GM23248 (cell line): ENCODE results near the gene CCDC74A. TPM values are rescaled to one million over a fixed set of nuclear protein-coding genes. Genes with fewer than 3 reads are reported as not detected.
"Not testable (repeated sequence)": the region's sequence is repeated elsewhere in the genome, so short reads cannot be mapped to it uniquely, and the experiment has no call there.

Experiments
- DNase-seq: peaks from one replicate; pipeline ENCODE4 v3.0.0-alpha.2; 2015
- H2AFZ ChIP-seq: fragments of 200-600 bp; sonication (generic); 2 replicates; pipeline ENCODE4 v1.6.1; 2016; ENCODE audit warnings: antibody characterized with exemption
- H3F3A ChIP-seq: fragments of 200-600 bp; sonication (generic); 2 replicates; pipeline ENCODE4 v1.6.1; 2016; ENCODE audit warnings: mild to moderate bottlenecking, antibody characterized with exemption, mixed run types; ENCODE audit not compliant: insufficient read depth
- H3K27ac ChIP-seq: fragments of 200-600 bp; sonication (generic); 2 replicates; pipeline ENCODE4 v1.5.1; 2016; ENCODE audit warnings: mild to moderate bottlenecking
- H3K27me3 ChIP-seq: fragments of 200-600 bp; sonication (generic); replicated peaks from 2 replicates; pipeline ENCODE4 v1.6.1; 2016; ENCODE audit warnings: mild to moderate bottlenecking; ENCODE audit not compliant: insufficient read depth
- H3K36me3 ChIP-seq: fragments of 200-600 bp; sonication (generic); 2 replicates; pipeline ENCODE4 v1.6.1; 2016; ENCODE audit warnings: low read depth, mild to moderate bottlenecking
- H3K4me1 ChIP-seq: fragments of 200-600 bp; sonication (generic); 2 replicates; pipeline ENCODE4 v1.6.1; 2016; ENCODE audit warnings: mild to moderate bottlenecking; ENCODE audit not compliant: insufficient read depth
- H3K4me2 ChIP-seq: fragments of 200-600 bp; sonication (generic); one replicate; pipeline ENCODE4 v1.6.1; 2016; ENCODE audit warnings: mild to moderate bottlenecking; ENCODE audit not compliant: unreplicated experiment
- H3K4me3 ChIP-seq: fragments of 200-600 bp; sonication (generic); 2 replicates; pipeline ENCODE4 v1.5.1; 2016; ENCODE audit warnings: mild to moderate bottlenecking
- H3K79me2 ChIP-seq: fragments of 200-600 bp; sonication (generic); 2 replicates; pipeline ENCODE4 v1.6.1; 2016; ENCODE audit warnings: mild to moderate bottlenecking; ENCODE audit not compliant: insufficient read depth
- H3K9ac ChIP-seq: fragments of 200-600 bp; sonication (generic); 2 replicates; pipeline ENCODE4 v1.6.1; 2016; ENCODE audit warnings: mild to moderate bottlenecking
- H3K9me2 ChIP-seq: fragments of 200-600 bp; sonication (generic); 2 replicates; pipeline ENCODE4 v1.6.1; 2016; ENCODE audit warnings: mixed run types, mild to moderate bottlenecking, moderate library complexity; ENCODE audit not compliant: insufficient read depth
- H3K9me3 ChIP-seq: fragments of 200-600 bp; sonication (generic); one replicate; pipeline ENCODE4 v1.6.1; 2017; ENCODE audit warnings: low read depth
- H4K20me1 ChIP-seq: fragments of 200-600 bp; sonication (generic); 2 replicates; pipeline ENCODE4 v1.6.0; 2016; ENCODE audit not compliant: insufficient read depth
- EZH2 ChIP-seq: fragments of 200-600 bp; sonication (generic); IDR thresholded peaks from 2 replicates; pipeline ENCODE4 v1.6.1; 2018; ENCODE audit warnings: antibody characterized with exemption, mild to moderate bottlenecking; ENCODE audit not compliant: insufficient read depth, poor library complexity, severe bottlenecking
- EZH2phosphoT487 ChIP-seq: fragments of 200-600 bp; sonication (generic); IDR thresholded peaks from 2 replicates; pipeline ENCODE4 v1.6.1; 2018; ENCODE audit warnings: antibody characterized with exemption, moderate library complexity, mild to moderate bottlenecking, low read depth; ENCODE audit not compliant: insufficient read depth
- WGBS, 2 experiments: methylation state at CpG; one replicate each; pipeline ENCODE4 v1.1.6; 2015 to 2017; ENCODE audit warnings: low lambda C conversion rate in 2 of 2, low coverage in 1 of 2; ENCODE audit errors: missing lambda C conversion rate in 2 of 2; 5-methylcytosine and 5-hydroxymethylcytosine counted together
- in situ Hi-C: fragments of 300-500 bp; cut with MboI; formaldehyde crosslinking; loops from 2 replicates; pipeline ENCODE4 v1.15.0; 2020
- polyA plus RNA-seq: library from polyadenylated mRNA; unstranded; fragments of >200 nt; fragmentation: Nextera tagmentation; extraction: Ambion mirVana; gene quantifications from 2 replicates; pipeline ENCODE4 v1.2.1, GENCODE V29; 2016
- total RNA-seq: library from RNA; depleted of rRNA; stranded (reverse); fragments of >200 nt; shearing (Covaris generic); gene quantifications from 2 replicates; pipeline ENCODE4 v1.2.3, GENCODE V29; 2014

The CCDC74A gene
- total and polyA plus RNA-seq, 2 experiments from 2014 or later: 11.3 to 15.0 TPM

- no peak overlapping the region for H3K9ac ChIP-seq
- in situ Hi-C loops: no loop called here
- TF ChIP-seq EZH2phosphoT487 (no peak), EZH2 (no peak)
- H4K20me1 ChIP-seq: no peaks in the 10 kb centered on the region
- no peaks in the 10 kb centered on the region for H3K79me2 ChIP-seq
- H2AFZ ChIP-seq: no peak overlapping the region
- DNase-seq: no peak
- no peaks in the 10 kb centered on the region for H3F3A ChIP-seq
- H3K4me1 ChIP-seq: no peaks in the 10 kb centered on the region
- WGBS, 2 experiments: 86 to 96% methylated on average over 14 to 15 of the region's 15 CpGs
- no peak overlapping the region for H3K4me2 ChIP-seq
- no peaks in the 10 kb centered on the region for H3K36me3 ChIP-seq
- H3K27me3 ChIP-seq: no peaks in the 10 kb centered on the region
- no peak overlapping the region for H3K27ac ChIP-seq
- H3K4me3 ChIP-seq: no peak overlapping the region
- no peaks in the 10 kb centered on the region for H3K9me2 ChIP-seq
- H3K9me3 ChIP-seq: no peaks in the 10 kb centered on the region
Observed at GRCh38 chr2:131519466-131519865, 8.2 kb upstream of the CCDC74A start.

DNA sequence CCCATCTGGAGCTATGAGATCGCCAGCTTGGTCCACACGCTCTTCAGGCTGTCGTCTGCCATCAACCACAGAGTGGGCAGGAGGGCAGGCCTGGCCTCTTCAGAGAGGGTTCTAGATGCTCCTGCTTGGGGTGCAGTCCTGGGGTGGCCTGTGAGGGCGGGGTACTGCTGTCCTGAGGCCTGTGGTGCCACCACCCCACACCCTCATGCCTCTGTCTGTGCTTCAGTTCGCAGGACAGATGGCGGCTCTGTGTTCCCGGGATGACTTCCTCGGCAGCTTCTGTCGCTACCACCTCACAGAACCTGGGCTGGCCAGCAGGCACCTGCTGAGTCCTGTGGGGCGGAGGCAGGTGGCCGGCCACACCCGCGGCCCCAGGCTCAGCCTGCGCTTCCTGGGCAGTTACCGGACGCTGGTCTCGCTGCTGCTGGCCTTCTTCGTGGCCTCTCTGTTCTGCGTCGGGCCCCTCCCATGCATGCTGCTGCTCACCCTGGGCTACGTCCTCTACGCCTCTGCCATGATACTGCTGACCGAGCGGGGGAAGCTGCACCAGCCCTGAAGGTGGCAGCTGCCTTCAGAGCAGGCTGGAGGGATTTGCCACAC is 7.7 kb upstream of the CCDC74A start:
- H3K4me2 ChIP-seq, H3F3A ChIP-seq, H2AFZ ChIP-seq, H3K36me3 ChIP-seq, H3K79me2 ChIP-seq, H3K9me2 ChIP-seq, H3K27ac ChIP-seq, H3K9ac ChIP-seq, DNase-seq, H4K20me1 ChIP-seq, H3K4me1 ChIP-seq, H3K27me3 ChIP-seq, H3K4me3 ChIP-seq, in situ Hi-C loops, H3K9me3 ChIP-seq: not testable (repeated sequence)
- 84 to 89% methylated on average over 9 to 24 of the region's 24 CpGs for WGBS, 2 experiments

GRCh38 chr2:131520526-131520925 is 7.2 kb upstream of the CCDC74A start:
- no peak overlapping the region for H3K9ac ChIP-seq
- H3K79me2 ChIP-seq: no peaks in the 10 kb centered on the region
- H3K9me3 ChIP-seq: no peaks in the 10 kb centered on the region
- no peak overlapping the region for H3K27ac ChIP-seq
- H3K4me3 ChIP-seq: no peak overlapping the region
- no peaks in the 10 kb centered on the region for H4K20me1 ChIP-seq
- 75 to 78% methylated on average over 8 to 10 of the region's 10 CpGs for WGBS, 2 experiments
- no peaks in the 10 kb centered on the region for H3K36me3 ChIP-seq
- TF ChIP-seq EZH2 (no peak), EZH2phosphoT487 (no peak)
- in situ Hi-C loops: no loop called here
- no peaks in the 10 kb centered on the region for H3K27me3 ChIP-seq
- H2AFZ ChIP-seq: no peak overlapping the region
- no peak overlapping the region for H3K4me2 ChIP-seq
- H3F3A ChIP-seq: no peaks in the 10 kb centered on the region
- DNase-seq: no peak
- H3K9me2 ChIP-seq: no peaks in the 10 kb centered on the region
- no peaks in the 10 kb centered on the region for H3K4me1 ChIP-seq

DNA sequence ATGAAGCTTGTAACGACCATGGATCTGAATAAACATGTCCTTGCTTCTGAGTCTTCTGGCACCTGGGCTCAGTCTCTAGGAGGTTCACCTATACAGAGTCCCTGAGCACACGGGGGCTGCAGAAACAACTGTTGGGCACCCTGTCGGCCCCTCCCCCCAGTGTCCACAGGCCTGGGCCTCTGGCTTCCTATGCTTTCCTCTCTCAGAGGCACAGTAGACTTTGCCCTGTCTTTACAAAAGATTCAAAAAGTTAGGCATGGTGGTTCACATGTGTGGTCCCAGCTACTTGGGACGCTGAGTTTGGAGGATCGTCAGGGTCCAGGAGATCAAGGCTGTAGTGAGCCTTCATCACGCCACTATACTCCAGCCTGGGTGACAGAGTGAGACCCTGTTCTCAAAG is 6.2 kb upstream of the CCDC74A start:
- H3K9me2 ChIP-seq, H3F3A ChIP-seq, H3K9ac ChIP-seq, H2AFZ ChIP-seq, H3K27ac ChIP-seq, H3K9me3 ChIP-seq, in situ Hi-C loops, H3K79me2 ChIP-seq, H4K20me1 ChIP-seq, DNase-seq, H3K27me3 ChIP-seq, H3K36me3 ChIP-seq, H3K4me1 ChIP-seq, H3K4me3 ChIP-seq, H3K4me2 ChIP-seq: not testable (repeated sequence)
- 72 to 78% methylated on average over 6 of the region's 6 CpGs for WGBS, 2 experiments

DNA sequence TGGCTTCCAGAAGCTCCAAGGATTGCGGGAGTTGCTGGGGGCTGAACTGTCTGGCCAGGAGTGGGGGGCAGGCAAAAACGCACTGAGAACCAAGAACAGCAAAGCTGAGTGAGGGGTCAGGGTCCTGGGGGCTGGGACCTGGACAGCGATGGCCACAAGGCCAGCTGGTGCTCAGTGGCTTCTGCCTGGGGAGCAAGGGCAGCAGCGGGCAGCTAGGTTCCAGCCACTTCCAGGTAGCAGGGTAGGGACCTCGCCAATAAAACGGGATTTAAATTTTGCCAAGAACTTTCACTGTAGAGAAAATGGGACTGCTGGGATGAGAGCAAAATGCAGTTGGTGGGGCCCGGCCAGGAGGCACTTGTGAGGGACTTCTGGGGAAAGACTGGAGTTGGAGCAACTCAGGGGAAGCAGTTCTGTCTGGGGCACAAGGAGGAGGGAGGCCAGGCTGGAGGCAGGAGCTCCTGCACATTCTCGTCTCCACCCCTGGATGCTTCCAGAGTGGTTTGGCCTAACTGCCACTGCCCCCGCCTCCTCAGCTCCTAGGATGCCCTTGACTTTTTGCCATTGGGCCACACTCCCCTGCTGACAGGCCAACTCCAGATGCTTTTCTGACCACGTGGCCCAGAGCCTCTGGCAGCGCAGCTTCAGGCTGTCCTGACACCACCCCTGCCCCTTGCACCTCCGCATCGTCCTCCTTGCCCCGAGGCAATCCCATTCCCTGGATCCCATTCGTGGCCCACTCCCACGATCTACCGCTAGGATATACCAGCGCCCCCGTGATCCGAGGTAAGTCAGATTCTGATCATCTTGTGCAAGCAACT is 5.5 kb upstream of the CCDC74A start:
- WGBS, 2 experiments: 66 to 74% methylated on average over 19 to 20 of the region's 20 CpGs
- in situ Hi-C loops: no loop called here
- H3K9me2 ChIP-seq: no peaks in the 10 kb centered on the region
- H3K9ac ChIP-seq: no peak overlapping the region
- H3K9me3 ChIP-seq: no peaks in the 10 kb centered on the region
- H3K36me3 ChIP-seq: no peaks in the 10 kb centered on the region
- H2AFZ ChIP-seq: no peak overlapping the region
- no peak for DNase-seq
- H3K4me1 ChIP-seq: no peaks in the 10 kb centered on the region
- no peaks in the 10 kb centered on the region for H3K27me3 ChIP-seq
- no peak overlapping the region for H3K27ac ChIP-seq
- no peak overlapping the region for H3K4me3 ChIP-seq
- no peak overlapping the region for H3K4me2 ChIP-seq
- H4K20me1 ChIP-seq: no peaks in the 10 kb centered on the region
- H3K79me2 ChIP-seq: no peaks in the 10 kb centered on the region
- no peaks in the 10 kb centered on the region for H3F3A ChIP-seq
- TF ChIP-seq EZH2phosphoT487 (no peak), EZH2 (no peak)

DNA sequence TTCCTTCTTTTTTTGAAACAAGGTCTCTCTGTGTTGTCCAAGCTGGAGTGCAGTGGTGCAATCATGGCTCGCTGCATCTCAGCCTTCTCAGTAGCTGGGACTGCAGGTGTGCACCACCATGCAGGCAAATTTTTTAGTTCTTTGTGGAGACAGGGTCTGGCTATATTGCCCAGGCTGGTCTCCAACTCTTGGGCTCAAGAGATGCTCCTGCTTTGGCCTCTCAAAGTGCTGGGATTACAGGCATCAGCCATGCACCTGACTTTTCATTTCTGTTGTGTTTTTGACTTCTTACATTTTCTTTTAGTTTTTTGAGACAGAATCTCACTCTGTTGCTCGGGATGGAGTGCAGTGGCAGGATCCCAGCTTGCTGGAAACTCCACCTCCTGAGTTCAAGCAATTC is 2.4 kb upstream of the CCDC74A start:
- H3K9me2 ChIP-seq, H3K4me3 ChIP-seq, H3K27ac ChIP-seq, DNase-seq, H3K4me2 ChIP-seq, H3F3A ChIP-seq, H2AFZ ChIP-seq, H3K4me1 ChIP-seq, H3K27me3 ChIP-seq, H3K79me2 ChIP-seq, H3K9me3 ChIP-seq, H4K20me1 ChIP-seq, H3K36me3 ChIP-seq, H3K9ac ChIP-seq, in situ Hi-C loops: not testable (repeated sequence)
- 43 to 46% methylated on average over 2 of the region's 2 CpGs for WGBS, 2 experiments
